ENCODE measurements around the gene TENM4.

GRCh38 chr11:78846269-78846668, 594.6 kb downstream of the TENM4 start:
- TF ChIP-seq RAD21 (IDR thresholded peaks at IDR 0.05; ENCODE audit: low read depth) (no peak), TAF1 (IDR thresholded peaks at IDR 0.05; ENCODE audit: low read depth) (no peak), YY1 (IDR thresholded peaks at IDR 0.05; ENCODE audit: low read depth) (no peak), CREB1 (IDR thresholded peaks at IDR 0.05; ENCODE audit: low read depth) (no peak), EP300 (IDR thresholded peaks at IDR 0.05; ENCODE audit: borderline replicate concordance) (no peak), FOXM1 (IDR thresholded peaks at IDR 0.05; ENCODE audit: borderline replicate concordance, low read depth) (no peak), MAX (IDR thresholded peaks at IDR 0.05) (no peak)

Measured in Ishikawa (cell line).